SK-N-MC (cell line): ENCODE measurements around the gene ADIG.

ENCODE experiments used
- EZH2 ChIP-seq: fragments of 200-600 bp; sonication (generic); IDR thresholded peaks from one replicate; pipeline ENCODE4 v1.6.1; 2017; ENCODE audit warnings: antibody characterized with exemption
- FOXP2 ChIP-seq: optimal IDR thresholded peaks from 2 replicates; pipeline ENCODE3; 2011; ENCODE audit warnings: mild to moderate bottlenecking, moderate library complexity; ENCODE audit not compliant: insufficient read depth; ENCODE audit errors: extremely low read length, control extremely low read depth
- POLR2AphosphoS5 ChIP-seq: IDR thresholded peaks from 2 replicates; pipeline ENCODE4 v1.6.1; 2012; ENCODE audit warnings: mild to moderate bottlenecking, low read depth, low read length, borderline replicate concordance

DNA sequence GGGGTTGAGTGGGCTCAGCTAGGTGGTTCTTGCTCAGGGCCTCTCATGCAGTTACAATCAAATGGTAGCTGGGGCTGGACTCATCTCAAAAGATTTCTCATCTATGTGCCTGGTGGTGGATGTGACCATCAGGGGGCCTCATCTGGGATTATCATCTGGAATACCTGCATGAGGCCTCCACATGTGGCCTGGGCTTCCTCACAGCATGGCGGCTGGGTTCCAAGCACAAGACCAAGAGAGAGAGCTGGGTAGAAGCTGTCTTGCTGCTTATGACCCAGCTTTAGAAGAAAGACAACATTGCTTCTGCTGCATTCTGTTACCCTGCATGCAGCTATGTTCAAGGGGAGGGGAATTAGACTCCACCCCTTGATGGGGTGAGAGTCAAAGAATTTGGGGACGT is 43.1 kb downstream of the ADIG start:
- TF ChIP-seq EZH2 (no peak), POLR2AphosphoS5 (no peak), FOXP2 (no peak)
